Activated naive CD4-positive, alpha-beta T cell treated with anti-CD3 and anti-CD28 coated beads for 36 hours (primary cell): ENCODE results near the gene IFNA21. TPM values are rescaled to one million over a fixed set of nuclear protein-coding genes. Genes with fewer than 3 reads are reported as not detected.
"Not testable (repeated sequence)": the region's sequence is repeated elsewhere in the genome, so short reads cannot be mapped to it uniquely, and the experiment has no call there.

Experiments
- CTCF ChIA-PET: fragments of 350-600 bp; sonication (Branson Sonifier 250); formaldehyde crosslinking; loops from one replicate; lab custom pipeline; 2021; ENCODE audit warnings: antibody characterized with exemption; lab: Charles Lee
- DNase-seq: peaks from one replicate; pipeline ENCODE4 v3.0.0-alpha.2; 2020
- H3K27ac Mint-ChIP-seq: one replicate; pipeline ENCODE4 v1.8.0; 2021; ENCODE audit warnings: mild to moderate bottlenecking, mixed read lengths
- H3K27me3 Mint-ChIP-seq: one replicate; pipeline ENCODE4 v1.8.0; 2021; ENCODE audit warnings: low read depth, mixed read lengths
- H3K36me3 Mint-ChIP-seq: one replicate; pipeline ENCODE4 v1.8.0; 2021; ENCODE audit warnings: low read depth, mixed read lengths
- H3K4me1 Mint-ChIP-seq: one replicate; pipeline ENCODE4 v1.8.0; 2021; ENCODE audit warnings: low read depth, mixed read lengths
- H3K4me3 Mint-ChIP-seq: one replicate; pipeline ENCODE4 v1.8.0; 2021; ENCODE audit warnings: mild to moderate bottlenecking, moderate library complexity, mixed read lengths
- H3K9me3 Mint-ChIP-seq: one replicate; pipeline ENCODE4 v1.8.0; 2021; ENCODE audit warnings: mixed read lengths
- intact Hi-C: fragments of 100-400 bp; cut with micrococcal nuclease; formaldehyde crosslinking; loops from one replicate; pipeline ENCODE4 v1.15.1; 2023
- total RNA-seq, 2 experiments: library from RNA; stranded (reverse); gene quantifications; one replicate each; pipeline ENCODE4 v1.2.3, GENCODE V29; 2021

Gene IFNA21
- total RNA-seq, result not detected

- H3K27ac Mint-ChIP-seq, DNase-seq, H3K36me3 Mint-ChIP-seq, H3K9me3 Mint-ChIP-seq, H3K27me3 Mint-ChIP-seq, H3K4me1 Mint-ChIP-seq, CTCF ChIA-PET, intact Hi-C loops, H3K4me3 Mint-ChIP-seq: not testable (repeated sequence)
These were observed at the start of gene IFNA21 for GRCh38 chr9:21166560-21166959. IFNA21 (minus strand) TSS chr9:21166660; CDS start chr9:21166612, 48 bp downstream.

DNA sequence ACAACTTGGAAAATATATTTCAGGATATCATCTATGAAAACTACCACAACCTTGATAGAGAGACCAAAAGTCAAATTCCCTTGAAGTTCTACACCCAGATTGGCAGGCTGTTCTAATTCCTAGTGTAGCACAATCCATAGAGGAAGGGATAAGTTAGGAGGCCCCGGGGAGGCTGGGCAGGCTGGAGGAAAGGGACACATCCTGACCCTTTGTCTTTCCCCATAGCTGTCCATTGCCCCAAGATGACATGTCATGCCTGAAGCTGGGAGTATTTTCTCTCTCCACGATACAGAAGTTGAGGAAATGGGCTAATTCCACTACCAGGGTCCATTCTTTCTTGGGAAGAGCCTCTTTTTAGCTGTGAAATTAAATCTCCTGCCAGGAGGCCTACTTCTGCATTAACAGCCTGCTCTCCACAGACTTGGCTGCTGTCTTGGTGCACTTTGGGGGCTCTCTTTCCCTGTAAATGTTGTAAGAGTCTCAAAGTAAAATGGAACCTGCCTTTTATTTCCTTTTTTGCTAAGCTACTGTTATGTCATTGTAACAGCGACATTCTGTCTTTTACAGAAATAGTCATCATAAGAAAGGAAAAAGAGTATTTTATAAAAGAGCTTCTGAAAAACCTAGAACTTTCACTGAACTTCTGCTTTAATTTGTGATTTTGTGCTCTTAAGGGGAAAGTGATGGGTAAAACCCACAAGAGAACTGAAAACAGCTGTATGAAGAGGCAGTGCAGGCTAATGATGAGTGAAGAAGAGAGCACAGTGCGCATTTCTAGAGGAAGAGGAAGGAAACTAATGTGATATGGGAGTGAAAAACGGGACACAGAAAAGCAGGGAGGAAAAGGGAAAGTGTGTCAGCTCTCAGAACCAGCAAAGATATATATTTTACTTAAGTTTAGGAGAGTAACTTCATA, 47.2 kb upstream of the IFNA21 start:
- peaks cover 14% of the 10 kb centered on the region for H3K27me3 Mint-ChIP-seq
- CTCF ChIA-PET, result interaction anchor here (1.0 to 2.1 kb wide), 7 partner anchors 17 to 242 kb away, joined by 3 to 11 read pairs (median 5); no protein-coding TSS in a partner anchor
- intact Hi-C loops, result loop anchor here (1.0 to 5.0 kb wide), 4 partner anchors 18 to 589 kb away; partner anchors contain the start of gene MTAP
- not testable (repeated sequence) for H3K9me3 Mint-ChIP-seq, H3K4me1 Mint-ChIP-seq, DNase-seq, H3K36me3 Mint-ChIP-seq, H3K27ac Mint-ChIP-seq
- peak overlapping the region; percentile 19 for H3K4me3 Mint-ChIP-seq

- not testable (repeated sequence) for H3K27me3 Mint-ChIP-seq, H3K27ac Mint-ChIP-seq, H3K36me3 Mint-ChIP-seq, H3K4me1 Mint-ChIP-seq, DNase-seq, H3K4me3 Mint-ChIP-seq, H3K9me3 Mint-ChIP-seq
- intact Hi-C loops, result loop anchor here (5.0 kb wide), 2 partner anchors 185 to 590 kb away; partner anchors contain the start of gene MTAP
- CTCF ChIA-PET, result interaction anchor here (1.1 to 2.1 kb wide), 5 partner anchors 15 to 243 kb away, joined by 3 to 11 read pairs (median 9); no protein-coding TSS in a partner anchor
These were observed 45.7 kb upstream of the IFNA21 start for GRCh38 chr9:21212160-21212559.

DNA sequence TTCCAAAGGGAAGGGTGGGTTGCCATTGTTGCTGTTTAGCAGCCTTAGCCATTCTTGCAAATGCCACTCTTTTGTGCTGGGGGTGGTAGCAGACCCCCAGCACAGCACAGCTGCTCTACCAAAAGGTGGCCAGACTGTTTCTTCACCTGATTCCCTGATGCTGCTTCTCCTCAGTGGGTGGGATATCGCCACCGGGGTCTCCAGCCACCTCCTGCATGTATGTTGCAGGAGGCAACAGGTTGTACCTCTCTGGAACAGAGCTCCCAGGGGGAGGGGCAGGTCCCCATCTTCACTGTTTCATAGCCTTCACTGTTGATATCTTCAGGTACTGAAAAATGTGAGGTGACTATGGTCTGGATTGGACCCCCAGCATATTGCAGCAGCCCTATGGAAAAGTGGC, 44.3 kb upstream of the IFNA21 start:
- H3K9me3 Mint-ChIP-seq, H3K36me3 Mint-ChIP-seq, H3K4me3 Mint-ChIP-seq, H3K4me1 Mint-ChIP-seq, H3K27me3 Mint-ChIP-seq, DNase-seq, H3K27ac Mint-ChIP-seq: not testable (repeated sequence)
- CTCF ChIA-PET, result interaction anchor here (1.2 to 2.0 kb wide), 2 partner anchors 16 kb away, joined by 5 to 9 read pairs; no protein-coding TSS in a partner anchor
- intact Hi-C loops, result loop anchor here (5.0 kb wide), 2 partner anchors 187 to 592 kb away; partner anchors contain the start of gene MTAP

- Mint-ChIP-seq H3K27ac (no peak overlapping the region), H3K4me1 (peaks cover 7% of the 10 kb centered on the region), H3K9me3 (no peaks in the 10 kb centered on the region), H3K36me3 (no peaks in the 10 kb centered on the region), H3K27me3 (peaks cover 5% of the 10 kb centered on the region), H3K4me3 (no peak overlapping the region)
- intact Hi-C loops, result loop anchor here (5.0 kb wide), 2 partner anchors 187 to 592 kb away; partner anchors contain the start of gene MTAP
- no peak for DNase-seq
- CTCF ChIA-PET, result interaction anchor here (1.2 kb wide), 1 partner anchor 15 kb away, joined by 5 read pairs; no protein-coding TSS in a partner anchor
These were observed 43.9 kb upstream of the IFNA21 start for GRCh38 chr9:21210311-21210710.

DNA sequence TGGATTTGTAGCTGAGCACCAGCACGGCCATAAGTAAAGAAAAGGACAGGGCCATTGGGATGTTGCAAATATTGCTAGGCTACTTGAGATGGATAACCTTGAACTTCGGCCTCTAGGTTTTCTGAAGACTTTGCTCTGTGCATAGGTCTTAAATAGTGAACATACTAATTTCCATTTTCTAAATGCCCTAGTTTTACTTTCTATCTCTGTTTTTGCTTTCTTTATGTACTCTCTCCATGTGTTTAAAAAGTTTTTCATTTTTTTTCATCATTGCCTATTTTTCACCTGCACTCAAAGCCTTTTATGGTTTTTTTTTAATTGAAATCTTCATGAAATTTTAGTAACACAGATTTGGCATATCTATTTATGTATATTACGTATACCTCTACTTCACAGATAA, 40.6 kb upstream of the IFNA21 start, which contains the start of gene IFNA10:
Gene IFNA10, minus strand, starts transcription at position 101 of the 400 bp plus-strand sequence. Its CDS starts 46 bp downstream, at position 55.
- H3K27ac Mint-ChIP-seq, H3K4me3 Mint-ChIP-seq, H3K36me3 Mint-ChIP-seq, H3K9me3 Mint-ChIP-seq, H3K4me1 Mint-ChIP-seq, H3K27me3 Mint-ChIP-seq, DNase-seq, intact Hi-C loops: not testable (repeated sequence)
- CTCF ChIA-PET, result interaction anchor here (1.1 kb wide), 1 partner anchor 8 kb away, joined by 3 read pairs; no protein-coding TSS in a partner anchor

GRCh38 chr9:21205204-21205603, 38.7 kb upstream of the IFNA21 start:
- intact Hi-C loops, result no loop called here
- H3K9me3 Mint-ChIP-seq, result no peaks in the 10 kb centered on the region

GRCh38 chr9:21202105-21202504, 35.6 kb upstream of the IFNA21 start, which contains the start of gene IFNA7:
IFNA7 (minus strand) TSS chr9:21202205; CDS start chr9:21202165, 40 bp downstream.
- Mint-ChIP-seq H3K4me1 (peaks cover 11% of the 10 kb centered on the region), H3K27me3 (peaks cover 19% of the 10 kb centered on the region)
- H3K4me3 Mint-ChIP-seq, CTCF ChIA-PET, intact Hi-C loops, DNase-seq, H3K9me3 Mint-ChIP-seq, H3K36me3 Mint-ChIP-seq, H3K27ac Mint-ChIP-seq: not testable (repeated sequence)

More at GRCh38 chr9:21205204-21205603, 38.7 kb upstream of the IFNA21 start:
- Mint-ChIP-seq H3K4me1 (peaks cover 11% of the 10 kb centered on the region), H3K27ac (no peak overlapping the region), H3K36me3 (no peaks in the 10 kb centered on the region), H3K4me3 (no peak overlapping the region), H3K27me3 (peaks cover 12% of the 10 kb centered on the region)
- no peak for DNase-seq
- CTCF ChIA-PET, result no interaction called here

- CTCF ChIA-PET, result interaction anchor here (0.7 to 3.9 kb wide), 30 partner anchors 8 to 589 kb away, joined by 3 to 28 read pairs (median 3); no protein-coding TSS in a partner anchor
- intact Hi-C loops, result loop anchor here (1.0 to 10.0 kb wide), 8 partner anchors 18 to 1050 kb away; no protein-coding TSS in a partner anchor
- not testable (repeated sequence) for H3K27ac Mint-ChIP-seq, H3K27me3 Mint-ChIP-seq, H3K36me3 Mint-ChIP-seq, H3K9me3 Mint-ChIP-seq, H3K4me1 Mint-ChIP-seq, H3K4me3 Mint-ChIP-seq
- DNase-seq, result peak; percentile 69
These were observed 28.7 kb upstream of the IFNA21 start for GRCh38 chr9:21194867-21195776.

GRCh38 chr9:21187487-21187886, 21.0 kb upstream of the IFNA21 start, which contains the start of gene IFNA4:
IFNA4 (minus strand) TSS chr9:21187587; CDS start chr9:21187531, 56 bp downstream.
- H3K27ac Mint-ChIP-seq, H3K36me3 Mint-ChIP-seq, H3K4me1 Mint-ChIP-seq, intact Hi-C loops, H3K27me3 Mint-ChIP-seq, H3K4me3 Mint-ChIP-seq, H3K9me3 Mint-ChIP-seq, CTCF ChIA-PET, DNase-seq: not testable (repeated sequence)
